H1 (cell line): Measurements from ENCODE around the gene ABCC2. TPM values are rescaled to one million over a fixed set of nuclear protein-coding genes. Genes with fewer than 3 reads are reported as not detected.

Experiments used
- CTCF ChIA-PET: fragments of 300-600 bp; sonication (Branson Sonifier 250); formaldehyde crosslinking; loops from one replicate; lab custom pipeline; 2021; ENCODE audit not compliant: partially characterized antibody; lab: Charles Lee
- POLR2A ChIA-PET: fragments of 300-600 bp; sonication (Branson Sonifier 250); formaldehyde crosslinking; loops from one replicate; lab custom pipeline; 2021; ENCODE audit warnings: inconsistent platforms; ENCODE audit not compliant: partially characterized antibody; lab: Charles Lee
- DNase-seq, 2 experiments: peaks; one replicate each; pipeline versions ENCODE4 v3.0.0 to v3.0.0-alpha.2; 2010 to 2022; ENCODE audit warnings: low spot score in 2 of 2, low read depth in 1 of 2, mixed read lengths in 1 of 2
- FAIRE-seq: peaks from 2 replicates; lab custom pipeline; 2011; peaks lifted over from hg19 to GRCh38; lab: Jason Lieb, UNC
- H2AFZ ChIP-seq: 2 replicates; pipeline ENCODE4 v1.8.1; 2012; ENCODE audit warnings: low read length, inconsistent platforms
- H2AK5ac ChIP-seq: 2 replicates; pipeline ENCODE4 v1.6.1; 2013; ENCODE audit warnings: low read depth, low read length
- H2BK120ac ChIP-seq: replicated peaks from 2 replicates; pipeline ENCODE3; 2013; ENCODE audit warnings: low read depth, low read length, inconsistent platforms
- H2BK12ac ChIP-seq: 2 replicates; pipeline ENCODE4 v1.6.1; 2013; ENCODE audit warnings: low read depth, low read length
- H2BK15ac ChIP-seq: 2 replicates; pipeline ENCODE4 v1.6.1; 2013; ENCODE audit warnings: low read length
- H2BK20ac ChIP-seq: 2 replicates; pipeline ENCODE4 v1.6.1; 2013; ENCODE audit warnings: low read length
- H2BK5ac ChIP-seq: 2 replicates; pipeline ENCODE4 v1.6.1; 2013; ENCODE audit warnings: low read depth, low read length
- H3K14ac ChIP-seq: 2 replicates; pipeline ENCODE4 v1.6.1; 2013; ENCODE audit warnings: inconsistent platforms; ENCODE audit not compliant: insufficient read length
- H3K18ac ChIP-seq: 2 replicates; pipeline ENCODE4 v1.6.1; 2013; ENCODE audit warnings: low read length; ENCODE audit errors: extremely low read depth
- H3K23ac ChIP-seq: 2 replicates; pipeline ENCODE4 v1.6.1; 2013; ENCODE audit warnings: inconsistent platforms; ENCODE audit not compliant: insufficient read length
- H3K23me2 ChIP-seq: 2 replicates; pipeline ENCODE4 v1.6.1; 2013; ENCODE audit warnings: low read depth, low read length
- H3K27ac ChIP-seq: 2 replicates; pipeline ENCODE4 v1.6.1; 2011; ENCODE audit warnings: low read depth, low read length, inconsistent platforms
- H3K27me3 ChIP-seq, 4 experiments: replicated peaks in 1 of 4; 1 replicate in 1 of 4; 2 replicates in 3 of 4; pipeline versions ENCODE4 v1.6.1 to v1.8.1; 2011 to 2013; ENCODE audit warnings: low read length in 3 of 4, mild to moderate bottlenecking in 3 of 4, inconsistent platforms in 2 of 4, mixed read lengths in 2 of 4, moderate library complexity in 1 of 4; ENCODE audit not compliant: control insufficient read depth in 3 of 4, insufficient read depth in 3 of 4; ENCODE audit errors: extremely low read depth in 1 of 4
- H3K36me3 ChIP-seq, 4 experiments: 2 replicates each; pipeline versions ENCODE4 v1.6.1 to v1.8.1; 2011 to 2013; ENCODE audit warnings: mild to moderate bottlenecking in 4 of 4, low read length in 3 of 4, moderate library complexity in 2 of 4, control low read depth in 1 of 4, inconsistent platforms in 1 of 4; ENCODE audit not compliant: insufficient read depth in 4 of 4, control insufficient read depth in 2 of 4
- H3K4ac ChIP-seq: replicated peaks from 2 replicates; pipeline ENCODE3; 2013; ENCODE audit warnings: low read length, low read depth, mixed read lengths, inconsistent platforms; ENCODE audit not compliant: insufficient read length
- H3K4me1 ChIP-seq, 4 experiments: replicated peaks in 1 of 4; 1 replicate in 1 of 4; 2 replicates in 3 of 4; pipeline versions ENCODE4 v1.6.1 to v1.8.1; 2011 to 2013; ENCODE audit warnings: low read length in 3 of 4, inconsistent platforms in 2 of 4, mixed read lengths in 1 of 4; ENCODE audit not compliant: insufficient read depth in 4 of 4, control insufficient read depth in 3 of 4
- H3K4me2 ChIP-seq, 2 experiments: 2 replicates each; pipeline versions ENCODE4 v1.6.1 to v1.8.1; 2011 to 2013; ENCODE audit warnings: low read depth in 2 of 2, low read length in 2 of 2, control low read depth in 1 of 2, inconsistent platforms in 1 of 2, mild to moderate bottlenecking in 1 of 2; ENCODE audit not compliant: insufficient read depth in 1 of 2
- H3K4me3 ChIP-seq, 4 experiments: fragments of 200-600, 300-600 bp in 1 of 4; sonication (generic), shearing (Covaris generic), sonication (Bioruptor Twin) in 1 of 4; 2 replicates each; pipeline versions ENCODE4 v1.5.1 to v1.8.1; 2011 to 2016; ENCODE audit warnings: low read length in 4 of 4, low read depth in 3 of 4, control low read depth in 2 of 4, inconsistent platforms in 2 of 4, mild to moderate bottlenecking in 2 of 4, mixed read lengths in 1 of 4, moderate library complexity in 1 of 4; ENCODE audit not compliant: insufficient read depth in 2 of 4; ENCODE audit errors: extremely low read depth in 1 of 4
- H3K56ac ChIP-seq: replicated peaks from 2 replicates; pipeline ENCODE3; 2013; ENCODE audit warnings: low read depth, mild to moderate bottlenecking, mixed read lengths, low read length, inconsistent platforms; ENCODE audit not compliant: insufficient read length
- H3K79me1 ChIP-seq: 2 replicates; pipeline ENCODE4 v1.6.1; 2013; ENCODE audit warnings: low read depth, low read length, control low read depth
- H3K79me2 ChIP-seq, 2 experiments: 2 replicates each; pipeline versions ENCODE4 v1.6.1 to v1.8.1; 2012 to 2013; ENCODE audit warnings: low read length in 2 of 2, mild to moderate bottlenecking in 2 of 2, inconsistent platforms in 1 of 2; ENCODE audit not compliant: insufficient read depth in 2 of 2, control insufficient read depth in 1 of 2
- H3K9ac ChIP-seq, 4 experiments: replicated peaks in 1 of 4; 1 replicate in 1 of 4; 2 replicates in 3 of 4; pipeline versions ENCODE4 v1.6.1 to v1.8.1; 2011 to 2013; ENCODE audit warnings: low read depth in 3 of 4, low read length in 3 of 4, control low read depth in 2 of 4, mild to moderate bottlenecking in 2 of 4, moderate library complexity in 2 of 4, inconsistent platforms in 1 of 4; ENCODE audit errors: extremely low read depth in 1 of 4
- H3K9me3 ChIP-seq, 2 experiments: 2 replicates each; pipeline versions ENCODE4 v1.6.1 to v1.8.1; 2012 to 2013; ENCODE audit warnings: mild to moderate bottlenecking in 2 of 2, moderate library complexity in 2 of 2, control low read depth in 1 of 2, inconsistent platforms in 1 of 2, low read depth in 1 of 2, low read length in 1 of 2, mixed read lengths in 1 of 2; ENCODE audit not compliant: insufficient read depth in 2 of 2
- H4K20me1 ChIP-seq, 2 experiments: replicated peaks in 1 of 2; 2 replicates each; pipeline versions ENCODE3 to v1.8.1; 2011 to 2013; ENCODE audit warnings: inconsistent platforms in 2 of 2, low read length in 2 of 2, mild to moderate bottlenecking in 1 of 2; ENCODE audit not compliant: insufficient read depth in 2 of 2, control insufficient read depth in 1 of 2
- H4K5ac ChIP-seq: 2 replicates; pipeline ENCODE4 v1.6.1; 2013; ENCODE audit warnings: low read length, low read depth, mixed read lengths, inconsistent platforms; ENCODE audit not compliant: insufficient read length
- H4K8ac ChIP-seq: 2 replicates; pipeline ENCODE4 v1.8.0; 2013; ENCODE audit warnings: mild to moderate bottlenecking, moderate library complexity, low read length, inconsistent platforms; ENCODE audit not compliant: insufficient read depth; ENCODE audit errors: extremely low read depth
- H4K91ac ChIP-seq: replicated peaks from 2 replicates; pipeline ENCODE3; 2013; ENCODE audit warnings: low read length, mixed read lengths, inconsistent platforms; ENCODE audit not compliant: insufficient read length
- CTCF ChIP-seq, 3 experiments: IDR thresholded peaks; 1 replicate in 2 of 3; 2 replicates in 1 of 3; pipeline versions ENCODE4 v1.5.1 to v1.6.1; 2011; ENCODE audit warnings: low read length in 3 of 3, mild to moderate bottlenecking in 3 of 3, inconsistent platforms in 2 of 3, low read depth in 1 of 3, moderate library complexity in 1 of 3; ENCODE audit not compliant: insufficient read depth in 1 of 3; ENCODE audit errors: control extremely low read depth in 1 of 3
- RAD21 ChIP-seq, 2 experiments: IDR thresholded peaks in 1 of 2; conservative IDR thresholded peaks in 1 of 2; 2 replicates each; pipeline ENCODE4 v1.6.1; 2011; ENCODE audit warnings: low read depth in 2 of 2, low read length in 2 of 2, improper control_type of control experiment in 1 of 2, inconsistent platforms in 1 of 2, mild to moderate bottlenecking in 1 of 2, moderate library complexity in 1 of 2
- YY1 ChIP-seq: IDR thresholded peaks from 2 replicates; pipeline ENCODE4 v1.6.1; 2011; ENCODE audit warnings: low read depth, mild to moderate bottlenecking, low read length
- whole genome bisulfite sequencing, 2 experiments: shearing (Covaris generic) in 1 of 2; methylation state at CpG; one replicate each; pipeline versions ENCODE4 v1.1.6 to v1.1.7; 2013 to 2015; ENCODE audit warnings: low lambda C conversion rate in 2 of 2, mixed read lengths in 2 of 2, inconsistent platforms in 1 of 2, low coverage in 1 of 2, missing lambda C conversion rate in 1 of 2; ENCODE audit not compliant: insufficient replicate concordance in 2 of 2, insufficient coverage in 1 of 2, insufficient read length in 1 of 2; ENCODE audit errors: extremely low coverage in 1 of 2, missing lambda C conversion rate in 1 of 2; 5-methylcytosine and 5-hydroxymethylcytosine counted together
- polyA plus RNA-seq, 7 experiments: library from polyadenylated mRNA; depleted of rRNA in 3 of 7; stranded (reverse) in 5 of 7; unstranded in 2 of 7; fragments of >200 nt in 5 of 7; fragments of 200-250 nt in 2 of 7; gene quantifications; 1 replicate in 5 of 7; 2 replicates in 1 of 7; 4 replicates in 1 of 7; pipeline versions ENCODE4 v1.2.1 to v1.2.3, GENCODE V29; 2011 to 2013; ENCODE audit warnings: missing spikeins in 2 of 7, mixed read lengths in 2 of 7
- total RNA-seq: library from RNA; stranded (reverse); fragmentation: NEBNext Ultra II Directional; extraction: Animal tissue kit (Norgen Biotek cat#: 25700); gene quantifications from 2 replicates; pipeline ENCODE4 v1.2.1, GENCODE V29; 2021

The ABCC2 gene
- total and polyA plus RNA-seq, 2 of the 8 experiments (the other 6 are each of a cell fraction or from before 2014, with no cell fraction given), result 0.74 to 1.1 TPM

DNA sequence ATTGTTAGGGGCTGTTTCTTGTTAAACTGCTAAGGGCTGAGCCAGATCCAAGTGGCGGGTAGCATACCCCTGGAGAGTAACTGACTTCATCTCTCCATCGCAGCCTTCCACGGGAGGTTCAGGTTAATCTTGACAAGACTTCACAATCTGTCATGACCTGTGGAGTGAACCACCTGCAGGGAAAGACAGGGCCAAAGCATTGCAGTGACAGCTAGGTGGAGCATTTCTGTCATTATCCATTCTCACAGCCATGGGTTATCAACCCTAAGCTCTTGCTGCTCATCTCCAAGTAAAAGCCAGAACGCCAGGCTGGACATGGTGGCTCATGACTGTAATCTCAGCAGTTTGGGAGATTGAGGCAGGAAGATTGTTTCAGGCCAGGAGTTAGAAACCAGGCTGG, 17.2 kb downstream of the ABCC2 start:
- no peak overlapping the region for H2AFZ ChIP-seq
- H3K4me2 ChIP-seq, result no peak overlapping the region
- no peak for DNase-seq
- H4K8ac ChIP-seq, result no peak overlapping the region
- 87% methylated on average over 4 of the region's 4 CpGs; no CpG with 5 or more reads in 1 of the 2 experiments for WGBS, 2 experiments
- H3K4ac ChIP-seq, result no peak overlapping the region
- H3K9me3 ChIP-seq, result no peaks in the 10 kb centered on the region
- H4K5ac ChIP-seq, result no peak overlapping the region
- CTCF ChIA-PET, result interaction anchor here (1.2 to 3.3 kb wide), 6 partner anchors 7 to 22 kb away, joined by 3 to 11 read pairs (median 4); no protein-coding TSS in a partner anchor
- no peak for FAIRE-seq
- no peak for TF ChIP-seq YY1
- TF ChIP-seq RAD21 (IDR thresholded peaks at IDR 0.05 in 1 of 2, conservative IDR thresholded peaks at IDR 0.05 in 1 of 2; ENCODE audit: low read depth in 2 of 2, low read length in 2 of 2), result peak in 1 of 2 experiments; percentile 14; a peak in 1 of 4 replicates
- TF ChIP-seq CTCF (IDR thresholded peaks at IDR 0.05; ENCODE audit: control extremely low read depth in 1 of 3, insufficient read depth in 1 of 3, low read depth in 1 of 3, low read length in 3 of 3), result peak in 2 of 3 experiments; percentile 18 to 31; a peak in 2 of 4 replicates
- H3K9ac ChIP-seq, result no peak overlapping the region
- no peaks in the 10 kb centered on the region for H3K36me3 ChIP-seq
- no peaks in the 10 kb centered on the region for H3K79me2 ChIP-seq
- H2BK5ac ChIP-seq, result no peak overlapping the region
- no peak overlapping the region for H3K27ac ChIP-seq
- no peak overlapping the region for H2BK20ac ChIP-seq
- no peak overlapping the region for H3K23ac ChIP-seq
- no peak overlapping the region for H2BK12ac ChIP-seq
- H2AK5ac ChIP-seq, result no peak overlapping the region
- no peak overlapping the region for H3K4me3 ChIP-seq
- H3K14ac ChIP-seq, result no peak overlapping the region
- no peak overlapping the region for H2BK120ac ChIP-seq
- no peaks in the 10 kb centered on the region for H3K4me1 ChIP-seq
- no peak overlapping the region for H4K91ac ChIP-seq
- H3K56ac ChIP-seq, result no peak overlapping the region
- no peaks in the 10 kb centered on the region for H3K79me1 ChIP-seq
- H4K20me1 ChIP-seq, result no peaks in the 10 kb centered on the region
- no peaks in the 10 kb centered on the region for H3K27me3 ChIP-seq
- POLR2A ChIA-PET, result interaction anchor here (0.6 to 2.4 kb wide), 2 partner anchors 10 to 67 kb away, joined by 3 to 6 read pairs; partner anchors contain the start of genes COX15 and CUTC
- H3K23me2 ChIP-seq, result no peaks in the 10 kb centered on the region
- no peak overlapping the region for H3K18ac ChIP-seq
- no peak overlapping the region for H2BK15ac ChIP-seq
